GM12878 (cell line): ENCODE data around the gene UBE2D1. TPM values are rescaled to one million over a fixed set of nuclear protein-coding genes. Genes with fewer than 3 reads are reported as not detected.

Experiments
- ATAC-seq: fragments of 200-7000 bp; cut with Tn5 transposase; 3 replicates; pipeline ENCODE4 v1.9.1; 2020; ENCODE audit warnings: mild to moderate bottlenecking, moderate library complexity
- BruUV-seq: library from RNA; stranded (reverse); fragments of 400-500 nt; replicated peaks from 2 replicates; lab custom pipeline; 2021; lab: Mats Ljungman, UMichigan
- CTCF ChIA-PET: fragments of 300-600 bp; sonication (Branson Sonifier 250); formaldehyde crosslinking; extraction: SDS; loops from one replicate; lab custom pipeline; 2021; ENCODE audit warnings: inconsistent platforms; lab: Yijun Ruan, JAX
- POLR2A ChIA-PET: fragments of 350-600 bp; formaldehyde crosslinking; extraction: SDS; loops from one replicate; lab custom pipeline; 2021; ENCODE audit warnings: inconsistent platforms; lab: Charles Lee
- RAD21 ChIA-PET: fragments of 300-600 bp; sonication (Branson Sonifier 250); formaldehyde crosslinking; loops from one replicate; lab custom pipeline; 2023; ENCODE audit warnings: antibody characterized with exemption; ENCODE audit not compliant: unreplicated experiment; lab: Charles Lee
- SMC1A ChIA-PET: fragments of 300-600 bp; sonication (Branson Sonifier 250); formaldehyde crosslinking; loops from one replicate; lab custom pipeline; 2023; ENCODE audit not compliant: unreplicated experiment, uncharacterized antibody; lab: Charles Lee
- DNase-seq: peaks from one replicate; pipeline ENCODE4 v3.0.0-alpha.2; 2011; ENCODE audit warnings: low read depth, low spot score
- FAIRE-seq: peaks from 3 replicates; lab custom pipeline; 2011; peaks lifted over from hg19 to GRCh38; lab: Jason Lieb, UNC
- H2AFZ ChIP-seq: 2 replicates; pipeline ENCODE4 v1.6.0; 2011; ENCODE audit warnings: low read depth, low read length, control low read depth; ENCODE audit not compliant: control insufficient read depth
- H3K27ac ChIP-seq: 2 replicates; pipeline ENCODE4 v1.5.1; 2011; ENCODE audit warnings: control low read depth; ENCODE audit not compliant: control insufficient read depth, insufficient read depth
- H3K27me3 ChIP-seq, 2 experiments: replicated peaks in 1 of 2; 2 replicates each; pipeline versions ENCODE4 v1.6.0 to v1.6.1; 2011; ENCODE audit warnings: low read length in 1 of 2; ENCODE audit not compliant: control insufficient read depth in 2 of 2, insufficient read depth in 2 of 2
- H3K36me3 ChIP-seq, 2 experiments: 2 replicates each; pipeline ENCODE4 v1.5.1; 2011; ENCODE audit warnings: low read length in 1 of 2; ENCODE audit not compliant: control insufficient read depth in 2 of 2, insufficient read depth in 2 of 2
- H3K4me1 ChIP-seq: 2 replicates; pipeline ENCODE4 v1.6.1; 2011; ENCODE audit warnings: mild to moderate bottlenecking, low read length, moderate library complexity, mixed read lengths; ENCODE audit not compliant: control insufficient read depth, insufficient read depth
- H3K4me2 ChIP-seq: 2 replicates; pipeline ENCODE4 v1.6.0; 2011; ENCODE audit warnings: control low read depth; ENCODE audit not compliant: control insufficient read depth, insufficient read depth
- H3K4me3 ChIP-seq: fragments of 200-600 bp; sonication (generic); 2 replicates; pipeline ENCODE4 v1.5.1; 2016
- H3K79me2 ChIP-seq: 2 replicates; pipeline ENCODE4 v1.6.0; 2011; ENCODE audit warnings: low read length; ENCODE audit not compliant: control insufficient read depth, insufficient read depth
- H3K9ac ChIP-seq: 2 replicates; pipeline ENCODE4 v1.8.0; 2011; ENCODE audit warnings: low read length, control low read depth, mixed read lengths; ENCODE audit not compliant: control insufficient read depth, insufficient read depth
- H3K9me3 ChIP-seq: replicated peaks from 3 replicates; pipeline ENCODE4 v1.5.1; 2011; ENCODE audit warnings: mild to moderate bottlenecking, low read length; ENCODE audit not compliant: control insufficient read depth, insufficient read depth
- H4K20me1 ChIP-seq: 2 replicates; pipeline ENCODE4 v1.6.0; 2011; ENCODE audit not compliant: control insufficient read depth, insufficient read depth
- CEBPB ChIP-seq, 2 experiments: fragments of 150-350 bp in 1 of 2; IDR thresholded peaks; 2 replicates each; pipeline ENCODE4 v1.6.1; 2012 to 2014; ENCODE audit warnings: low read depth in 2 of 2, low read length in 2 of 2, borderline replicate concordance in 1 of 2, inconsistent platforms in 1 of 2
- HDAC2 ChIP-seq: fragments of 200-600 bp; sonication (generic); IDR thresholded peaks from 2 replicates; pipeline ENCODE4 v1.6.1; 2017
- IKZF1 ChIP-seq: fragments of 450-650 bp; conservative IDR thresholded peaks from 2 replicates; pipeline ENCODE4 v1.6.1; 2017; ENCODE audit warnings: antibody characterized with exemption, mild to moderate bottlenecking
- JUNB ChIP-seq: IDR thresholded peaks from 2 replicates; pipeline ENCODE4 v1.6.1; 2016; ENCODE audit warnings: antibody characterized with exemption, mild to moderate bottlenecking
- NFIC ChIP-seq: IDR thresholded peaks from 2 replicates; pipeline ENCODE4 v1.6.1; 2012; ENCODE audit warnings: low read depth, mild to moderate bottlenecking, inconsistent platforms, low read length, moderate library complexity
- SIN3A ChIP-seq: IDR thresholded peaks from 2 replicates; pipeline ENCODE4 v1.6.1; 2012; ENCODE audit warnings: low read depth, low read length, improper control_type of control experiment
- SMC3 ChIP-seq: IDR thresholded peaks from 2 replicates; pipeline ENCODE4 v1.6.1; 2011; ENCODE audit warnings: low read length, improper control_type of control experiment, borderline replicate concordance
- YBX1 ChIP-seq: fragments of 450-650 bp; IDR thresholded peaks from 2 replicates; pipeline ENCODE4 v1.6.1; 2016; ENCODE audit warnings: antibody characterized with exemption
- ZSCAN29 ChIP-seq: fragments of 450-650 bp; IDR thresholded peaks from 2 replicates; pipeline ENCODE4 v1.6.1; 2017; ENCODE audit warnings: mild to moderate bottlenecking, moderate library complexity
- WGBS: methylation state at CpG from one replicate; pipeline ENCODE4 v1.1.6; 2016; ENCODE audit warnings: low lambda C conversion rate; ENCODE audit not compliant: insufficient replicate concordance, insufficient coverage; ENCODE audit errors: missing lambda C conversion rate; 5-methylcytosine and 5-hydroxymethylcytosine counted together
- in situ Hi-C: fragments of 300-500 bp; cut with MboI; formaldehyde crosslinking; loops from 9 replicates; pipeline ENCODE4 v1.14.3; 2018; ENCODE audit warnings: mixed read lengths
- intact Hi-C: fragments of 100-400 bp; cut with micrococcal nuclease; formaldehyde crosslinking; loops from one replicate; pipeline ENCODE4 v1.14.2; 2022; ENCODE audit not compliant: unreplicated experiment
- polyA plus RNA-seq, 11 experiments: library from polyadenylated mRNA; depleted of rRNA in 4 of 11; unstranded in 6 of 11; stranded (reverse) in 5 of 11; fragments of >200 nt; fragmentation: Nextera tagmentation in 4 of 11; fragmentation: Illumina TruSeq in 1 of 11; extraction: Ambion mirVana in 4 of 11; extraction: Trizol in 1 of 11; gene quantifications; 1 replicate in 1 of 11; 2 replicates in 10 of 11; pipeline versions ENCODE4 v1.2.1 to v1.2.3, GENCODE V29; 2011 to 2016; ENCODE audit warnings: inconsistent platforms in 2 of 11, missing spikeins in 2 of 11, low read depth in 1 of 11
- total RNA-seq, 4 experiments: library from RNA; depleted of rRNA in 3 of 4; stranded (reverse); fragments of >200 nt in 3 of 4; fragmentation: Illumina TruSeq in 1 of 4; extraction: Trizol in 1 of 4; gene quantifications; 2 replicates each; pipeline versions ENCODE4 v1.2.1 to v1.2.3, GENCODE V29; 2013 to 2021
- TF ChIP-seq, protein P1 (sequence below): IDR thresholded peaks from 2 replicates; pipeline ENCODE4 v1.6.1; 2011; ENCODE audit warnings: borderline replicate concordance, low read depth, mild to moderate bottlenecking, moderate library complexity, low read length; ENCODE audit not compliant: insufficient read depth, poor library complexity, severe bottlenecking
- TF ChIP-seq, protein P2 (sequence below): IDR thresholded peaks from 2 replicates; pipeline ENCODE4 v1.6.1; 2012; ENCODE audit warnings: low read length, inconsistent platforms
- TF ChIP-seq, protein P3 (sequence below): fragments of 150-350 bp; IDR thresholded peaks from 2 replicates; pipeline ENCODE4 v1.6.1; 2014; ENCODE audit warnings: mild to moderate bottlenecking, low read depth, low read length

The UBE2D1 gene
- total and polyA plus RNA-seq, 10 of the 15 experiments (the other 5 are each of a cell fraction or from before 2014, with no cell fraction given), result 6.1 to 32.0 (median 15.5) TPM

DNA sequence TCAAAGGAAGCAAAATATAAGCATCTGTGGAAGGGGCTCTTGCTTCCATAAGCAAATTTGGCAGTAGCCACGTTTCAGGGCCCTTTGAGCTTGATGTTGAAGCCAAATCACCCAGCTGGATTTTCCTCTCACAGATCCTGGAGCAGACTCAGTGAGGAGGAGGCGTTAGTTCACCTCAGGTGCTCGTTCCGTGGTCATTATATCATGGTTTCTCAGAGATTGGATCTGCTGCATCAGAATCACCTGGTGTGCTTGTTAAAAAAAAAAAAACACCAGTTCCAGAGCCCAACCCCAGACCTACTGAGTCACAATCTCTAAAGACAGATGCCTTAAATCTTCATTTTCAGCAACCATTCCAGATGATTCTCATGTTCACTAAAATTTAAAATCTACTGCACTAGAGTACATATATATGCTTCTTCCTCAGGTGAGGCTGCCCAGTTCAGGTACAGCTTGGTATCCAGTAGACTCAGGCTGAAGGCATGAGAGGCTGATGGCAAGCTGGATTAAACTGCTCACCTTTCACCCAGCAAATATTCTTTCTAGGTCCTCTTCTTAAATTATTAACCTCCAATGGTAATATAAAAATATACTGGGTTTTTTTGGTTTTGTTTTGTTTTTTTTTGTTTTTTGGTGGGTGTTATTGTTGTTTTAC lies 75.3 kb downstream of the UBE2D1 start:
- SMC1A ChIA-PET, result interaction anchor here (0.8 kb wide), 1 partner anchor 94 kb away, joined by 4 read pairs; no protein-coding TSS in a partner anchor
- H3K9me3 ChIP-seq, result no peaks in the 10 kb centered on the region
- H3K9ac ChIP-seq, result no peak overlapping the region
- no peak overlapping the region for H3K4me3 ChIP-seq
- in situ Hi-C loops (no loop called here), intact Hi-C loops (no loop called here)
- DNase-seq (no peak), ATAC-seq (no peak)
- no TSS peak for BruUV-seq
- H3K36me3 ChIP-seq, result no peaks in the 10 kb centered on the region
- POLR2A ChIA-PET, result no interaction called here
- H3K27ac ChIP-seq, result no peak overlapping the region
- no peaks in the 10 kb centered on the region for H4K20me1 ChIP-seq
- H3K4me1 ChIP-seq, result no peaks in the 10 kb centered on the region
- TF ChIP-seq SMC3 (no peak), IKZF1 (no peak)
- TF ChIP-seq, all 136 proteins: peak for 0
- Histone ChIP-seq H3K4me2 (no peak overlapping the region), H3K27me3 (no peaks in the 10 kb centered on the region; a peak in 1 of 4 replicates), H3K79me2 (no peaks in the 10 kb centered on the region), H2AFZ (no peak overlapping the region)
- CTCF ChIA-PET, result no interaction called here
- FAIRE-seq, result no peak
- RAD21 ChIA-PET, result no interaction called here
- 27% methylated on average over 4 of the region's 4 CpGs for WGBS

DNA sequence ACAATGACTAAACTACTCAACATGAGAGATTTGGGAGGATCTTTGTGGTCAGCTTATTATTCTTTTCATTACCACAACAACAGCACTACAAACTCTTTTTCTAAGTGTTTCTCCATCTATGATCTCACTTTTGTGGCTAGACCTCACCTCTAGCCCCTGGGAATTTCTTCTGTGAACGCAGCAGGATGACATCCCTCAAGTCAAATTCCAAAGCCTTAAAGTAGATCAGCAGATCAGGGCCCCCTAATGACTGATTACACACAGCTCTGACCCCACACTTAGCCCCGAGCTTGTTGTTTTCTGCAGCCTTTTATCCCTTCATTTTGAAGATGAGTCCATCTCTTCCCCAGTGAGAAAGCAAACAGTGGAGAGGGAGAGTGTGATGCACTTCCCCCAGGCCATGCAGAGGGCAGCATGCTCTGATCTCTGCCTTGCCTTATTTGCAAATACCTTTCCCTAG lies 77.7 kb downstream of the UBE2D1 start:
- in situ Hi-C loops, result no loop called here
- no peak for ATAC-seq

More for the DNA sequence above, 77.7 kb downstream of the UBE2D1 start:
- FAIRE-seq (no peak), DNase-seq (no peak)
- H3K4me2 ChIP-seq, result no peak overlapping the region
- ChIA-PET CTCF (interaction anchor here (0.8 to 0.9 kb wide), 2 partner anchors 13 to 53 kb away, joined by 3 read pairs; no protein-coding TSS in a partner anchor), SMC1A (no interaction called here), RAD21 (no interaction called here), POLR2A (no interaction called here)
- H3K9me3 ChIP-seq, result no peaks in the 10 kb centered on the region
- no peaks in the 10 kb centered on the region for H4K20me1 ChIP-seq
- no peak overlapping the region for H3K9ac ChIP-seq
- WGBS, result 3% methylated on average over 2 of the region's 2 CpGs
- no peaks in the 10 kb centered on the region for H3K79me2 ChIP-seq
- no peaks in the 10 kb centered on the region for H3K4me1 ChIP-seq
- no peaks in the 10 kb centered on the region; a peak in 1 of 4 replicates for H3K27me3 ChIP-seq
- no peak overlapping the region for H3K27ac ChIP-seq
- H3K36me3 ChIP-seq, result no peaks in the 10 kb centered on the region
- intact Hi-C loops, result no loop called here
- H2AFZ ChIP-seq, result no peak overlapping the region
- TF ChIP-seq, protein P1, sequence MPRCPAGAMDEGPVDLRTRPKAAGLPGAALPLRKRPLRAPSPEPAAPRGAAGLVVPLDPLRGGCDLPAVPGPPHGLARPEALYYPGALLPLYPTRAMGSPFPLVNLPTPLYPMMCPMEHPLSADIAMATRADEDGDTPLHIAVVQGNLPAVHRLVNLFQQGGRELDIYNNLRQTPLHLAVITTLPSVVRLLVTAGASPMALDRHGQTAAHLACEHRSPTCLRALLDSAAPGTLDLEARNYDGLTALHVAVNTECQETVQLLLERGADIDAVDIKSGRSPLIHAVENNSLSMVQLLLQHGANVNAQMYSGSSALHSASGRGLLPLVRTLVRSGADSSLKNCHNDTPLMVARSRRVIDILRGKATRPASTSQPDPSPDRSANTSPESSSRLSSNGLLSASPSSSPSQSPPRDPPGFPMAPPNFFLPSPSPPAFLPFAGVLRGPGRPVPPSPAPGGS, result no peak
- TF ChIP-seq, protein P2, sequence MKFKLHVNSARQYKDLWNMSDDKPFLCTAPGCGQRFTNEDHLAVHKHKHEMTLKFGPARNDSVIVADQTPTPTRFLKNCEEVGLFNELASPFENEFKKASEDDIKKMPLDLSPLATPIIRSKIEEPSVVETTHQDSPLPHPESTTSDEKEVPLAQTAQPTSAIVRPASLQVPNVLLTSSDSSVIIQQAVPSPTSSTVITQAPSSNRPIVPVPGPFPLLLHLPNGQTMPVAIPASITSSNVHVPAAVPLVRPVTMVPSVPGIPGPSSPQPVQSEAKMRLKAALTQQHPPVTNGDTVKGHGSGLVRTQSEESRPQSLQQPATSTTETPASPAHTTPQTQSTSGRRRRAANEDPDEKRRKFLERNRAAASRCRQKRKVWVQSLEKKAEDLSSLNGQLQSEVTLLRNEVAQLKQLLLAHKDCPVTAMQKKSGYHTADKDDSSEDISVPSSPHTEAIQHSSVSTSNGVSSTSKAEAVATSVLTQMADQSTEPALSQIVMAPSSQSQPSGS, result no peak
- TF ChIP-seq ZSCAN29, result no peak
- no peak for TF ChIP-seq CEBPB (IDR thresholded peaks at IDR 0.05; ENCODE audit: borderline replicate concordance in 1 of 2, low read depth in 2 of 2, low read length in 2 of 2)
- TF ChIP-seq NFIC, result no peak
- no peak for TF ChIP-seq SIN3A
- TF ChIP-seq, protein P3, sequence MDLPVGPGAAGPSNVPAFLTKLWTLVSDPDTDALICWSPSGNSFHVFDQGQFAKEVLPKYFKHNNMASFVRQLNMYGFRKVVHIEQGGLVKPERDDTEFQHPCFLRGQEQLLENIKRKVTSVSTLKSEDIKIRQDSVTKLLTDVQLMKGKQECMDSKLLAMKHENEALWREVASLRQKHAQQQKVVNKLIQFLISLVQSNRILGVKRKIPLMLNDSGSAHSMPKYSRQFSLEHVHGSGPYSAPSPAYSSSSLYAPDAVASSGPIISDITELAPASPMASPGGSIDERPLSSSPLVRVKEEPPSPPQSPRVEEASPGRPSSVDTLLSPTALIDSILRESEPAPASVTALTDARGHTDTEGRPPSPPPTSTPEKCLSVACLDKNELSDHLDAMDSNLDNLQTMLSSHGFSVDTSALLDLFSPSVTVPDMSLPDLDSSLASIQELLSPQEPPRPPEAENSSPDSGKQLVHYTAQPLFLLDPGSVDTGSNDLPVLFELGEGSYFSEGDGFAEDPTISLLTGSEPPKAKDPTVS, result no peak
- TF ChIP-seq YBX1, result no peak
- TF ChIP-seq JUNB, result no peak
- no peak for TF ChIP-seq HDAC2
- BruUV-seq, result no TSS peak
- H3K4me3 ChIP-seq, result no peak overlapping the region
